ENCODE measurements around the gene TPM4. TPM values are rescaled to one million over a fixed set of nuclear protein-coding genes. Genes with fewer than 3 reads are reported as not detected.

Gene TPM4
- total and polyA plus RNA-seq, 2 donors (not counting 1 experiment from before 2014, with no cell fraction given) = 65.4 to 127 TPM

DNA sequence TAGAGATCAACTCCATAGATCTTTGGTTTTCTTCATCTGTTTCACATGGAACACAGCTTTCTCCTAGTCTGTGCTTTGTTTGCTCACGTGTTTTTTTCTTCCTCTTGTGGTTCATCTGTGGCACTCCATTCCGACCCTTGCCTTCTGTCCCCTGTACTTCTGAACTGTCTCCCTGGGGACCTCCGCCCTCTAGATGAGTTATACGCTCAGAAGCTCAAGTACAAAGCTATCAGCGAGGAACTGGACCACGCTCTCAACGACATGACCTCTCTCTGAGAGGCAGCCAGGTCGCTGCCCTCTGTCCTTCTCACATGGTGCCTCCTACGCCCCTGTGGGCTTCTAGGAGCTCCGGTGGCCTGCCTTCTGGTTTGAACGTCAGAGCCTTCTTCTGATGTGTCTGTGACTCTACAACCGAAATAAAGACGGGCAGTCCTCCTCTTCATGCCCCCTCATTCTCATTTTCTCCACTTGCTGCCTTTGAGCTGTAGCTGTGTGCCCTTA, 18.8 kb downstream of the TPM4 start:
- Histone ChIP-seq H2AFZ (ENCODE audit: insufficient read depth, low read depth, low read length, poor library complexity, severe bottlenecking) (no peak overlapping the region), H3K27me3 (replicated peaks in 1 of 4; ENCODE audit: control extremely low read depth in 1 of 4, control insufficient read depth in 3 of 4, insufficient read depth in 4 of 4, low read length in 3 of 4) (no peaks in the 10 kb centered on the region), H3K36me3 (replicated peaks in 1 of 2; ENCODE audit: control extremely low read depth in 1 of 2, control insufficient read depth in 1 of 2, extremely low read depth in 1 of 2, insufficient read depth in 2 of 2, low read length in 1 of 2) (peaks cover 2 to 90% of the 10 kb centered on the region in 2 experiments), H3K4me1 (ENCODE audit: control insufficient read depth in 2 of 2, insufficient read depth in 2 of 2, low read length in 2 of 2) (peaks cover 7 to 10% of the 10 kb centered on the region in 2 donors), H3K79me2 (ENCODE audit: control insufficient read depth, insufficient read depth, low read length) (peaks cover 55% of the 10 kb centered on the region), H4K20me1 (ENCODE audit: control insufficient read depth, insufficient read depth, low read length, poor library complexity, severe bottlenecking) (peaks cover 29% of the 10 kb centered on the region), H3K27ac (ENCODE audit: low read length in 2 of 2) (peak overlapping the region in 1 of 2 donors; percentile 11), H3K9ac (ENCODE audit: low read length) (no peak overlapping the region), H3K4me2 (replicated peaks; ENCODE audit: low read depth, low read length, poor library complexity, severe bottlenecking) (no peak overlapping the region), H3K4me3 (ENCODE audit: control extremely low read depth in 1 of 5, extremely low read depth in 1 of 5, insufficient read depth in 1 of 5, low read depth in 2 of 5, low read length in 4 of 5) (no peak overlapping the region), H3K9me3 (ENCODE audit: control extremely low read depth in 1 of 3, control insufficient read depth in 2 of 3, insufficient read depth in 1 of 3, low read length in 2 of 3) (no peaks in the 10 kb centered on the region)
- Mint-ChIP-seq H3K27me3 (no peaks in the 10 kb centered on the region), H3K4me3 (no peak overlapping the region), H3K4me1 (peaks cover 18% of the 10 kb centered on the region), H3K27ac (peak overlapping the region; percentile 69), H3K9me3 (ENCODE audit: insufficient read depth) (no peaks in the 10 kb centered on the region)
- no peak for TF ChIP-seq EZH2 (IDR thresholded peaks at IDR 0.05; ENCODE audit: borderline replicate concordance, insufficient read depth, low read depth, low read length, poor library complexity, severe bottlenecking)
- TF ChIP-seq, protein P1, sequence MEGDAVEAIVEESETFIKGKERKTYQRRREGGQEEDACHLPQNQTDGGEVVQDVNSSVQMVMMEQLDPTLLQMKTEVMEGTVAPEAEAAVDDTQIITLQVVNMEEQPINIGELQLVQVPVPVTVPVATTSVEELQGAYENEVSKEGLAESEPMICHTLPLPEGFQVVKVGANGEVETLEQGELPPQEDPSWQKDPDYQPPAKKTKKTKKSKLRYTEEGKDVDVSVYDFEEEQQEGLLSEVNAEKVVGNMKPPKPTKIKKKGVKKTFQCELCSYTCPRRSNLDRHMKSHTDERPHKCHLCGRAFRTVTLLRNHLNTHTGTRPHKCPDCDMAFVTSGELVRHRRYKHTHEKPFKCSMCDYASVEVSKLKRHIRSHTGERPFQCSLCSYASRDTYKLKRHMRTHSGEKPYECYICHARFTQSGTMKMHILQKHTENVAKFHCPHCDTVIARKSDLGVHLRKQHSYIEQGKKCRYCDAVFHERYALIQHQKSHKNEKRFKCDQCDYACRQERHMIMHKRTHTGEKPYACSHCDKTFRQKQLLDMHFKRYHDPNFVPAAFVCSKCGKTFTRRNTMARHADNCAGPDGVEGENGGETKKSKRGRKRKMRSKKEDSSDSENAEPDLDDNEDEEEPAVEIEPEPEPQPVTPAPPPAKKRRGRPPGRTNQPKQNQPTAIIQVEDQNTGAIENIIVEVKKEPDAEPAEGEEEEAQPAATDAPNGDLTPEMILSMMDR (IDR thresholded peaks at IDR 0.05) = no peak
- ATAC-seq (ENCODE audit: low read depth) (peak; percentile 43), DNase-seq (peak; percentile 40)
- intact Hi-C loops (cut with micrococcal nuclease) = no loop called here
- ChIA-PET CTCF (interaction anchor here (0.7 to 2.9 kb wide), 10 partner anchors 8 to 621 kb away, joined by 3 to 18 read pairs (median 4); no protein-coding TSS in a partner anchor), POLR2A (interaction anchor here (0.6 to 1.3 kb wide), 4 partner anchors 17 to 90 kb away, joined by 3 to 10 read pairs (median 4); partner anchors contain the start of gene FAM32A)
- 40% methylated on average over 12 of the region's 13 CpGs for WGBS (ENCODE audit: insufficient coverage)

- Histone ChIP-seq H3K79me2 (ENCODE audit: control insufficient read depth, insufficient read depth, low read length) (peaks cover 49% of the 10 kb centered on the region), H3K9me3 (ENCODE audit: control extremely low read depth in 1 of 3, control insufficient read depth in 2 of 3, insufficient read depth in 1 of 3, low read length in 2 of 3) (no peaks in the 10 kb centered on the region), H2AFZ (ENCODE audit: insufficient read depth, low read depth, low read length, poor library complexity, severe bottlenecking) (no peak overlapping the region), H3K27ac (ENCODE audit: low read length in 2 of 2) (no peak overlapping the region), H3K4me3 (ENCODE audit: control extremely low read depth in 1 of 5, extremely low read depth in 1 of 5, insufficient read depth in 1 of 5, low read depth in 2 of 5, low read length in 4 of 5) (no peak overlapping the region), H3K27me3 (replicated peaks in 1 of 4; ENCODE audit: control extremely low read depth in 1 of 4, control insufficient read depth in 3 of 4, insufficient read depth in 4 of 4, low read length in 3 of 4) (no peaks in the 10 kb centered on the region), H4K20me1 (ENCODE audit: control insufficient read depth, insufficient read depth, low read length, poor library complexity, severe bottlenecking) (peaks cover 25% of the 10 kb centered on the region), H3K4me2 (replicated peaks; ENCODE audit: low read depth, low read length, poor library complexity, severe bottlenecking) (no peak overlapping the region), H3K36me3 (replicated peaks in 1 of 2; ENCODE audit: control extremely low read depth in 1 of 2, control insufficient read depth in 1 of 2, extremely low read depth in 1 of 2, insufficient read depth in 2 of 2, low read length in 1 of 2) (peaks cover 2 to 90% of the 10 kb centered on the region in 2 experiments), H3K9ac (ENCODE audit: low read length) (no peak overlapping the region), H3K4me1 (ENCODE audit: control insufficient read depth in 2 of 2, insufficient read depth in 2 of 2, low read length in 2 of 2) (peaks cover 7 to 10% of the 10 kb centered on the region in 2 donors)
- H3K4me1 Mint-ChIP-seq = peaks cover 18% of the 10 kb centered on the region
- no peak for DNase-seq
- H3K4me3 Mint-ChIP-seq = no peak overlapping the region
- no peak overlapping the region for H3K27ac Mint-ChIP-seq
- no peak for ATAC-seq (ENCODE audit: low read depth)
- WGBS (ENCODE audit: insufficient coverage) = 89% methylated on average over 4 of the region's 10 CpGs
- H3K9me3 Mint-ChIP-seq (ENCODE audit: insufficient read depth) = no peaks in the 10 kb centered on the region
- no peak for TF ChIP-seq EZH2 (IDR thresholded peaks at IDR 0.05; ENCODE audit: borderline replicate concordance, insufficient read depth, low read depth, low read length, poor library complexity, severe bottlenecking)
- ChIA-PET POLR2A (interaction anchor here (0.7 to 1.3 kb wide), 2 partner anchors 11 to 18 kb away, joined by 4 to 7 read pairs; no protein-coding TSS in a partner anchor), CTCF (interaction anchor here (1.6 to 2.9 kb wide), 4 partner anchors 10 to 55 kb away, joined by 6 to 18 read pairs (median 6); no protein-coding TSS in a partner anchor)
- no peaks in the 10 kb centered on the region for H3K27me3 Mint-ChIP-seq
- intact Hi-C loops (cut with micrococcal nuclease) = no loop called here
Observed at GRCh38 chr19:16096280-16096855, 20.1 kb downstream of the TPM4 start.
